GM18502 (cell line): ENCODE data around the gene TRPM3.

ENCODE experiments used
- ATAC-seq: cut with Tn5 transposase; IDR thresholded peaks from one replicate; pipeline ENCODE4 v1.9.1; 2021; ENCODE audit warnings: mild to moderate bottlenecking; ENCODE audit not compliant: unreplicated experiment, poor library complexity

TRPM3 gene

DNA sequence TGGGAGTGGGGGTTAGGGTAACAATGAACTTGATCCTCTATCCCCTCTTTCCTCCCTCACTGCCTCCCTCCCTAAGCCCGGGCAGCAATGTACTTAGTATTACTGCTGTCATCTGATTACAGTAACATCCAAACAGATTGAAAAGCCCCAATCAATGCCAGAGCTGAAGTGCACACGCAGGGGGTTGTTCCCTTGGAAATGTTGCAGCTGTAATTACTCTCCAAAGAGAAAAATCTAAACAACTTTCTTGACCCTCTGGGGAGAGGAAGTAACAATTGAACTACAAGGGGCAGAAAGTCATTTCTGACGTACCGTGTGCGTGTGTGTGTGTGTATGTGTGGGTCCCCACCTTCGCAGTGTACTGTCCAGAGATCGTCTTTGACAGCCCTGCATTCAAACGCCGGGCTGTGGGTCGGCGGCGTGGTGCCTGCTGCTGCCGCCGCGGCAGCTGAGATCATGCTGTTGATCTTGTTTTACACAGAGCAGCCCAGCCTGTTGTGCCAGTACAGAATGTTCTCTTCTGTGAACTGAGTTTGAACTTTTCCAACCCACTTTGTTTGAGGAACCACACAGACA lies 640.9 kb downstream of the TRPM3 start:
- ATAC-seq, result no peak

DNA sequence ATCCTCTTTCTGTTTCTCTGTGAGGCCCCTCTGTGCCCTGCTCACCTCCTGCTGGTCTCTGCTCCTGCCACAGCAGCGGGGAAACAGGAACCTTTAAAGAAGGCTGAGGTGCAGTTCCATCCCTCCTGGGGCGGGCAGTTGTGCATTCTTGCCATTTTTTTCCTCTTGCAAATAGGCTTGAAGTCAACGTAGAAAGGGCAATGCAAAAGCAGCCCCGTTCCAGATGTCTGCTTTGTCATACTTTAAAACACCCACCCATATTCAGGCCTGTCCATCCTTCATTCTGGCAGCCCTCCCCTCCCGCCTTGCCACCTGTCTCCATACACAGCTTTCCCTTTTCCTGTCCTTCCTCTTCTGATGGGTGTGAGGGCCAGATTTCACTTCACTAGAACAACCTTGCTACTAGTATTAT lies 641.5 kb downstream of the TRPM3 start:
- ATAC-seq, result no peak
